Measurements from ENCODE around the gene GYS2.

- TF ChIP-seq POLR2A (IDR thresholded peaks at IDR 0.05) = no peak
- TF ChIP-seq CTCF (IDR thresholded peaks at IDR 0.05) = no peak
Measured at GRCh38 chr12:21644516-21644915, 39.9 kb upstream of the GYS2 start.

Data from lower leg skin (tissue), 3 donors.